Measurements from ENCODE around the gene SPTBN5. TPM values are rescaled to one million over a fixed set of nuclear protein-coding genes. Genes with fewer than 3 reads are reported as not detected.
A peak's percentile ranks its signal among the peaks of the same experiment; 100 is the strongest.

Gene SPTBN5
- total RNA-seq, 1 donor from 2014 or later: 3.2 TPM

DNA sequence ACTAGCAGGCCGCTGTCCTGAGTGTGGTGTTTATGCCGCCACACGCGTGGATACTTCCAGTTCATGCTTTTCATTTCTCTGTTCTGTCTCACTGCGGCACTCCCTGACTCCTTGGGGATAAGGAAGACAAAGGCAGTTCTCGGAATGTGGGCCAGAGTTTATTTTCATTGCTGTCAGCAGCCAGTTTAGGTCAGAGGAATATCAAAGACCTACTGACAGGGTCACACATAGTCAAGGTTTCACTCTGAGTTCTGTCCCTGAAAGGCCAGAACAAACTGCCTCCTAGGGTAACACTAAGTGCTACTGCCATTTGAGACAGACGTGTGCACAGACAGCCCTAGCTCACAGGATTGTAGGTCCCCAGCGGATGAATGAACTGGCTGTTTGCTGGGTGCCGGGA is 27.3 kb upstream of the SPTBN5 start:
- H3K4me1 Mint-ChIP-seq (ENCODE audit: unreplicated experiment): peaks cover 68% of the 10 kb centered on the region
- H3K9me3 Mint-ChIP-seq (ENCODE audit: unreplicated experiment): no peaks in the 10 kb centered on the region
- no peak for TF ChIP-seq CTCF (IDR thresholded peaks at IDR 0.05)
- H3K36me3 Mint-ChIP-seq (ENCODE audit: unreplicated experiment): peaks cover 21% of the 10 kb centered on the region
- DNase-seq (ENCODE audit: extremely low spot score, unreplicated experiment): no peak
- H3K27ac Mint-ChIP-seq (ENCODE audit: unreplicated experiment): peak overlapping the region; percentile 71
- no peaks in the 10 kb centered on the region for H3K27me3 Mint-ChIP-seq (ENCODE audit: unreplicated experiment)
- no peak overlapping the region for H3K4me3 Mint-ChIP-seq (ENCODE audit: unreplicated experiment)

- H3K4me3 Mint-ChIP-seq (ENCODE audit: unreplicated experiment): peak overlapping the region; percentile 6
- H3K27me3 Mint-ChIP-seq (ENCODE audit: unreplicated experiment): no peaks in the 10 kb centered on the region
- H3K9me3 Mint-ChIP-seq (ENCODE audit: unreplicated experiment): no peaks in the 10 kb centered on the region
- H3K4me1 Mint-ChIP-seq (ENCODE audit: unreplicated experiment): peaks cover 61% of the 10 kb centered on the region
- DNase-seq (ENCODE audit: extremely low spot score, unreplicated experiment): no peak
- TF ChIP-seq CTCF (IDR thresholded peaks at IDR 0.05): no peak
- H3K36me3 Mint-ChIP-seq (ENCODE audit: unreplicated experiment): peaks cover 29% of the 10 kb centered on the region
- peak overlapping the region; percentile 71 for H3K27ac Mint-ChIP-seq (ENCODE audit: unreplicated experiment)
Measured at GRCh38 chr15:41919954-41920538, 26.2 kb upstream of the SPTBN5 start.

- Mint-ChIP-seq H3K4me1 (ENCODE audit: unreplicated experiment) (peaks cover 61% of the 10 kb centered on the region), H3K27me3 (ENCODE audit: unreplicated experiment) (no peaks in the 10 kb centered on the region), H3K9me3 (ENCODE audit: unreplicated experiment) (no peaks in the 10 kb centered on the region), H3K27ac (ENCODE audit: unreplicated experiment) (peak overlapping the region; percentile 71), H3K4me3 (ENCODE audit: unreplicated experiment) (peak overlapping the region; percentile 48), H3K36me3 (ENCODE audit: unreplicated experiment) (peaks cover 27% of the 10 kb centered on the region)
- DNase-seq (ENCODE audit: extremely low spot score, unreplicated experiment): no peak
- no peak for TF ChIP-seq CTCF (IDR thresholded peaks at IDR 0.05)
Measured at GRCh38 chr15:41919201-41919820, 25.5 kb upstream of the SPTBN5 start.

- H3K4me1 Mint-ChIP-seq (ENCODE audit: unreplicated experiment): peaks cover 63% of the 10 kb centered on the region
- no peaks in the 10 kb centered on the region for H3K27me3 Mint-ChIP-seq (ENCODE audit: unreplicated experiment)
- DNase-seq (ENCODE audit: extremely low spot score, unreplicated experiment): no peak
- H3K4me3 Mint-ChIP-seq (ENCODE audit: unreplicated experiment): no peak overlapping the region
- H3K27ac Mint-ChIP-seq (ENCODE audit: unreplicated experiment): no peak overlapping the region
- peaks cover 25% of the 10 kb centered on the region for H3K36me3 Mint-ChIP-seq (ENCODE audit: unreplicated experiment)
- H3K9me3 Mint-ChIP-seq (ENCODE audit: unreplicated experiment): no peaks in the 10 kb centered on the region
- TF ChIP-seq CTCF (IDR thresholded peaks at IDR 0.05): no peak
Measured at GRCh38 chr15:41918506-41919126, 24.8 kb upstream of the SPTBN5 start.

GRCh38 chr15:41917767-41918430 is 24.0 kb upstream of the SPTBN5 start:
- peaks cover 59% of the 10 kb centered on the region for H3K4me1 Mint-ChIP-seq (ENCODE audit: unreplicated experiment)
- no peak for TF ChIP-seq CTCF (IDR thresholded peaks at IDR 0.05)
- no peak overlapping the region for H3K27ac Mint-ChIP-seq (ENCODE audit: unreplicated experiment)
- no peaks in the 10 kb centered on the region for H3K27me3 Mint-ChIP-seq (ENCODE audit: unreplicated experiment)
- no peak for DNase-seq (ENCODE audit: extremely low spot score, unreplicated experiment)
- H3K36me3 Mint-ChIP-seq (ENCODE audit: unreplicated experiment): peaks cover 30% of the 10 kb centered on the region
- H3K4me3 Mint-ChIP-seq (ENCODE audit: unreplicated experiment): no peak overlapping the region
- no peaks in the 10 kb centered on the region for H3K9me3 Mint-ChIP-seq (ENCODE audit: unreplicated experiment)
